DOHH2 (cell line): Measurements from ENCODE around the gene AMZ1.

Source experiments
- CTCF ChIP-seq: fragments of 200-600 bp; sonication (generic); IDR thresholded peaks from one replicate; pipeline ENCODE4 v1.5.1; 2014; ENCODE audit warnings: antibody characterized with exemption, mild to moderate bottlenecking, low read depth, low read length; ENCODE audit not compliant: poor library complexity, severe bottlenecking
- EZH2phosphoT487 ChIP-seq: fragments of 200-600 bp; sonication (generic); IDR thresholded peaks from 2 replicates; pipeline ENCODE4 v1.6.1; 2017; ENCODE audit warnings: borderline replicate concordance, mild to moderate bottlenecking, antibody characterized with exemption, low read length, moderate library complexity, mixed read lengths

GRCh38 chr7:2687881-2688318, at the start of gene AMZ1:
- TF ChIP-seq EZH2phosphoT487 (no peak), CTCF (no peak)
